BJ (cell line): ENCODE data around the gene SMCO2. TPM values are rescaled to one million over a fixed set of nuclear protein-coding genes. Genes with fewer than 3 reads are reported as not detected.

ENCODE experiments used
- CTCF ChIA-PET: fragments of 350-600 bp; formaldehyde crosslinking; extraction: SDS; loops from one replicate; lab custom pipeline; 2021; ENCODE audit warnings: antibody characterized with exemption, inconsistent platforms; lab: Yijun Ruan, JAX
- POLR2A ChIA-PET: fragments of 300-600 bp; sonication (Branson Sonifier 250); formaldehyde crosslinking; extraction: SDS; loops from one replicate; lab custom pipeline; 2021; ENCODE audit warnings: antibody characterized with exemption; lab: Charles Lee
- DNase-seq: peaks from one replicate; pipeline ENCODE4 v3.0.0-alpha.2; 2011; ENCODE audit warnings: low read depth
- H3K27me3 ChIP-seq: 2 replicates; pipeline ENCODE4 v1.6.0; 2011; ENCODE audit warnings: low read length; ENCODE audit not compliant: control insufficient read depth, insufficient read depth
- H3K36me3 ChIP-seq: 2 replicates; pipeline ENCODE4 v1.5.1; 2011; ENCODE audit warnings: low read length; ENCODE audit not compliant: control insufficient read depth, insufficient read depth
- H3K4me3 ChIP-seq: 2 replicates; pipeline ENCODE4 v1.5.1; 2011; ENCODE audit warnings: low read depth, mild to moderate bottlenecking, control low read depth, low read length
- polyA plus RNA-seq: library from polyadenylated mRNA; depleted of rRNA; stranded (reverse); fragments of >200 nt; gene quantifications from 2 replicates; pipeline ENCODE4 v1.2.3, GENCODE V29; 2011
- TF ChIP-seq, protein P1 (sequence below): IDR thresholded peaks from 2 replicates; pipeline ENCODE4 v1.5.1; 2011; ENCODE audit warnings: low read depth, mild to moderate bottlenecking, control low read depth, inconsistent platforms, low read length, moderate library complexity; ENCODE audit not compliant: insufficient read depth

SMCO2 gene
- polyA plus RNA-seq, 1 experiment: 0.09 TPM

DNA sequence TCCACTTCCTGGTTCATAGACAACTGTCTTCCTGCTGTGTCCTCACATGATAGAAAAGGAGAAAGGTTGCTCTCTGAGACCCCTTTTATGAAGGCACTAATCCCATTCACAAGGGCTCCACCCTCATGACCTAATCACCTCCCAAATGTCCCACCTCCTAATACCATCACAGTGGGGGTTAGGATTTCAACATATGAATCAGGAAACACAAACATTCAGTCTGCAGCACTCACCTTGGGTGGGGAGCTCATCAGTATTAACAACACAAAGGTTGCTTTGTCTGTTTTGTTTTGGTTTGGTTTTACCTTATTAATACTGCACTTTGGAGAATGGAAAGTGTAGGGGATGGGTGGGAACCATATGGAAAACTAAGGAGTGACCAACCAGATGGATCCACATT lies 10.5 kb upstream of the SMCO2 start:
- TF ChIP-seq, protein P1, sequence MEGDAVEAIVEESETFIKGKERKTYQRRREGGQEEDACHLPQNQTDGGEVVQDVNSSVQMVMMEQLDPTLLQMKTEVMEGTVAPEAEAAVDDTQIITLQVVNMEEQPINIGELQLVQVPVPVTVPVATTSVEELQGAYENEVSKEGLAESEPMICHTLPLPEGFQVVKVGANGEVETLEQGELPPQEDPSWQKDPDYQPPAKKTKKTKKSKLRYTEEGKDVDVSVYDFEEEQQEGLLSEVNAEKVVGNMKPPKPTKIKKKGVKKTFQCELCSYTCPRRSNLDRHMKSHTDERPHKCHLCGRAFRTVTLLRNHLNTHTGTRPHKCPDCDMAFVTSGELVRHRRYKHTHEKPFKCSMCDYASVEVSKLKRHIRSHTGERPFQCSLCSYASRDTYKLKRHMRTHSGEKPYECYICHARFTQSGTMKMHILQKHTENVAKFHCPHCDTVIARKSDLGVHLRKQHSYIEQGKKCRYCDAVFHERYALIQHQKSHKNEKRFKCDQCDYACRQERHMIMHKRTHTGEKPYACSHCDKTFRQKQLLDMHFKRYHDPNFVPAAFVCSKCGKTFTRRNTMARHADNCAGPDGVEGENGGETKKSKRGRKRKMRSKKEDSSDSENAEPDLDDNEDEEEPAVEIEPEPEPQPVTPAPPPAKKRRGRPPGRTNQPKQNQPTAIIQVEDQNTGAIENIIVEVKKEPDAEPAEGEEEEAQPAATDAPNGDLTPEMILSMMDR: no peak
- CTCF ChIA-PET: interaction anchor here (0.7 to 2.5 kb wide), 6 partner anchors 8 to 111 kb away, joined by 3 to 11 read pairs (median 4); partner anchors contain the start of gene PPFIBP1
- H3K4me3 ChIP-seq: no peak overlapping the region
- H3K36me3 ChIP-seq: no peaks in the 10 kb centered on the region
- no peak for DNase-seq
- POLR2A ChIA-PET: no interaction called here
- H3K27me3 ChIP-seq: no peaks in the 10 kb centered on the region

DNA sequence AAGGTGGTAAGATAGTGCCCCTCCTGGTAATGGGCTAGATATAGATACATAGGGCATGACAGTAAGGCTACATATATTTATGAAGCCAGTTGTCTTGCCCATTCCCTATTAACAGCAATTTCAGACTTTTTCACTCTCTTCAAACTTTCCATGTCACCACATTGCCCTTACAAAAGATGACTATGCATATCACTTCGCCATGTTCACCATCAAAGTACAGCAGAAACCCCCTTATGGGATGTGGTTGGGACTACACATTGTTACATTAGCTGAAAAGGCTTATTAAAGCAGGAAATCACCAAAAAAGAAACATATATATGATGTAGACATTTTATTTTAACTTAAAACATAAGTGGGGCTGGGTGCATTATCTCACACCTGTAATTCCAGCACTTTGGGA lies 9.8 kb upstream of the SMCO2 start:
- H3K4me3 ChIP-seq: no peak overlapping the region
- no peaks in the 10 kb centered on the region for H3K36me3 ChIP-seq
- TF ChIP-seq, protein P1: no peak
- no peaks in the 10 kb centered on the region for H3K27me3 ChIP-seq
- ChIA-PET POLR2A (interaction anchor here (0.6 kb wide), 1 partner anchor 164 kb away, joined by 8 read pairs; no protein-coding TSS in a partner anchor), CTCF (interaction anchor here (1.0 to 2.5 kb wide), 3 partner anchors 8 to 87 kb away, joined by 4 to 11 read pairs (median 5); partner anchors contain the start of gene PPFIBP1)
- no peak for DNase-seq

DNA sequence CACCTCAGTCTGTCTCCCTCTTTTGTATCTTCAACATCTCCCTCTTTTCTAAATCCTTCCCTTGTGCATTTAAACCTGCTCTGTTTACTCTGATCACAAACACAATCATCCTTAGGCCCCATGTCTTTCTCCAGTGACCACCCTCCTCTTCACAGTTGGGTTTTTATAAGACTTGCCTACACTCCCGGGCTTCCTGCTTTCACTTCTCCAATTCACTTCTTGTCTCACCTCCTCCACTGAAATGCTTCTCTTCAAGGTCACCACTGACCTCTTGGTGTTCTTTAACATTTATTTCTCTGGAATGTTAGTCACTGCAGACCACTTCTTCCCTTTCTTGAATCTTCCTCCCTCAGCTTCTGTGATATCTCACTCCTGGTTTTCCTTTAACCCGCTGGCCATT lies 8.7 kb upstream of the SMCO2 start:
- CTCF ChIA-PET: interaction anchor here (0.7 kb wide), 1 partner anchor 51 kb away, joined by 3 read pairs; no protein-coding TSS in a partner anchor
- Histone ChIP-seq H3K36me3 (no peaks in the 10 kb centered on the region), H3K27me3 (no peaks in the 10 kb centered on the region), H3K4me3 (no peak overlapping the region)
- no peak for DNase-seq
- TF ChIP-seq, protein P1: no peak
- POLR2A ChIA-PET: no interaction called here

GRCh38 chr12:27447761-27448160 lies 1.2 kb downstream of the SMCO2 start:
- ChIA-PET POLR2A (no interaction called here), CTCF (interaction anchor here (1.5 kb wide), 1 partner anchor 21 kb away, joined by 4 read pairs; no protein-coding TSS in a partner anchor)
- Histone ChIP-seq H3K4me3 (no peak overlapping the region), H3K36me3 (no peaks in the 10 kb centered on the region), H3K27me3 (no peaks in the 10 kb centered on the region)
- no peak for DNase-seq
- TF ChIP-seq, protein P1: no peak

- TF ChIP-seq, protein P1: no peak
- ChIA-PET CTCF (no interaction called here), POLR2A (no interaction called here)
- H3K27me3 ChIP-seq: no peaks in the 10 kb centered on the region
- no peak for DNase-seq
- H3K4me3 ChIP-seq: no peak overlapping the region
- H3K36me3 ChIP-seq: no peaks in the 10 kb centered on the region
Measured at GRCh38 chr12:27449026-27449425, 2.5 kb downstream of the SMCO2 start.
